GM12878 (cell line): ENCODE data around the gene HOXD11. TPM values are rescaled to one million over a fixed set of nuclear protein-coding genes. Genes with fewer than 3 reads are reported as not detected.

Experiments used
- ATAC-seq: fragments of 200-7000 bp; cut with Tn5 transposase; 3 replicates; pipeline ENCODE4 v1.9.1; 2020; ENCODE audit warnings: mild to moderate bottlenecking, moderate library complexity
- BruUV-seq: library from RNA; stranded (reverse); fragments of 400-500 nt; replicated peaks from 2 replicates; lab custom pipeline; 2021; lab: Mats Ljungman, UMichigan
- CTCF ChIA-PET: fragments of 300-600 bp; sonication (Branson Sonifier 250); formaldehyde crosslinking; extraction: SDS; loops from one replicate; lab custom pipeline; 2021; ENCODE audit warnings: inconsistent platforms; lab: Yijun Ruan, JAX
- POLR2A ChIA-PET: fragments of 350-600 bp; formaldehyde crosslinking; extraction: SDS; loops from one replicate; lab custom pipeline; 2021; ENCODE audit warnings: inconsistent platforms; lab: Charles Lee
- RAD21 ChIA-PET: fragments of 300-600 bp; sonication (Branson Sonifier 250); formaldehyde crosslinking; loops from one replicate; lab custom pipeline; 2023; ENCODE audit warnings: antibody characterized with exemption; ENCODE audit not compliant: unreplicated experiment; lab: Charles Lee
- SMC1A ChIA-PET: fragments of 300-600 bp; sonication (Branson Sonifier 250); formaldehyde crosslinking; loops from one replicate; lab custom pipeline; 2023; ENCODE audit not compliant: unreplicated experiment, uncharacterized antibody; lab: Charles Lee
- DNase-seq: peaks from one replicate; pipeline ENCODE4 v3.0.0-alpha.2; 2011; ENCODE audit warnings: low read depth, low spot score
- FAIRE-seq: peaks from 3 replicates; lab custom pipeline; 2011; peaks lifted over from hg19 to GRCh38; lab: Jason Lieb, UNC
- H2AFZ ChIP-seq: 2 replicates; pipeline ENCODE4 v1.6.0; 2011; ENCODE audit warnings: low read depth, low read length, control low read depth; ENCODE audit not compliant: control insufficient read depth
- H3K27ac ChIP-seq: 2 replicates; pipeline ENCODE4 v1.5.1; 2011; ENCODE audit warnings: control low read depth; ENCODE audit not compliant: control insufficient read depth, insufficient read depth
- H3K27me3 ChIP-seq, 2 experiments: replicated peaks in 1 of 2; 2 replicates each; pipeline versions ENCODE4 v1.6.0 to v1.6.1; 2011; ENCODE audit warnings: low read length in 1 of 2; ENCODE audit not compliant: control insufficient read depth in 2 of 2, insufficient read depth in 2 of 2
- H3K36me3 ChIP-seq, 2 experiments: 2 replicates each; pipeline ENCODE4 v1.5.1; 2011; ENCODE audit warnings: low read length in 1 of 2; ENCODE audit not compliant: control insufficient read depth in 2 of 2, insufficient read depth in 2 of 2
- H3K4me1 ChIP-seq: 2 replicates; pipeline ENCODE4 v1.6.1; 2011; ENCODE audit warnings: mild to moderate bottlenecking, low read length, moderate library complexity, mixed read lengths; ENCODE audit not compliant: control insufficient read depth, insufficient read depth
- H3K4me2 ChIP-seq: 2 replicates; pipeline ENCODE4 v1.6.0; 2011; ENCODE audit warnings: control low read depth; ENCODE audit not compliant: control insufficient read depth, insufficient read depth
- H3K4me3 ChIP-seq: fragments of 200-600 bp; sonication (generic); 2 replicates; pipeline ENCODE4 v1.5.1; 2016
- H3K79me2 ChIP-seq: 2 replicates; pipeline ENCODE4 v1.6.0; 2011; ENCODE audit warnings: low read length; ENCODE audit not compliant: control insufficient read depth, insufficient read depth
- H3K9ac ChIP-seq: 2 replicates; pipeline ENCODE4 v1.8.0; 2011; ENCODE audit warnings: low read length, control low read depth, mixed read lengths; ENCODE audit not compliant: control insufficient read depth, insufficient read depth
- H3K9me3 ChIP-seq: replicated peaks from 3 replicates; pipeline ENCODE4 v1.5.1; 2011; ENCODE audit warnings: mild to moderate bottlenecking, low read length; ENCODE audit not compliant: control insufficient read depth, insufficient read depth
- H4K20me1 ChIP-seq: 2 replicates; pipeline ENCODE4 v1.6.0; 2011; ENCODE audit not compliant: control insufficient read depth, insufficient read depth
- ATF7 ChIP-seq: fragments of 450-650 bp; IDR thresholded peaks from 2 replicates; pipeline ENCODE4 v1.6.1; 2016; ENCODE audit warnings: low read depth, mild to moderate bottlenecking
- BRCA1 ChIP-seq: IDR thresholded peaks from 2 replicates; pipeline ENCODE4 v1.6.1; 2011; ENCODE audit warnings: low read depth, low read length, improper control_type of control experiment
- CBFB ChIP-seq: IDR thresholded peaks from 2 replicates; pipeline ENCODE4 v1.6.1; 2016; ENCODE audit warnings: antibody characterized with exemption, low read depth
- CBX3 ChIP-seq: fragments of 200-600 bp; sonication (generic); IDR thresholded peaks from 2 replicates; pipeline ENCODE4 v1.6.1; 2016; ENCODE audit warnings: low read depth, borderline replicate concordance
- ESRRA ChIP-seq: IDR thresholded peaks from 2 replicates; pipeline ENCODE4 v1.6.1; 2012; ENCODE audit warnings: mild to moderate bottlenecking, low read length, improper control_type of control experiment
- FOXM1 ChIP-seq: IDR thresholded peaks from 2 replicates; pipeline ENCODE4 v1.6.1; 2012; ENCODE audit warnings: low read depth, mild to moderate bottlenecking, inconsistent platforms, low read length, moderate library complexity
- LARP7 ChIP-seq: fragments of 450-650 bp; IDR thresholded peaks from 2 replicates; pipeline ENCODE4 v1.6.1; 2017; ENCODE audit warnings: mild to moderate bottlenecking
- NBN ChIP-seq: fragments of 450-650 bp; IDR thresholded peaks from 2 replicates; pipeline ENCODE4 v1.6.1; 2016
- NFIC ChIP-seq: IDR thresholded peaks from 2 replicates; pipeline ENCODE4 v1.6.1; 2012; ENCODE audit warnings: low read depth, mild to moderate bottlenecking, inconsistent platforms, low read length, moderate library complexity
- POLR2AphosphoS5 ChIP-seq: IDR thresholded peaks from 2 replicates; pipeline ENCODE4 v1.6.1; 2011; ENCODE audit warnings: mild to moderate bottlenecking, low read length, inconsistent platforms
- YBX1 ChIP-seq: fragments of 450-650 bp; IDR thresholded peaks from 2 replicates; pipeline ENCODE4 v1.6.1; 2016; ENCODE audit warnings: antibody characterized with exemption
- YY1 ChIP-seq: IDR thresholded peaks from 2 replicates; pipeline ENCODE4 v1.6.1; 2011; ENCODE audit warnings: low read depth, mild to moderate bottlenecking, low read length
- ZBTB33 ChIP-seq: fragments of 450-650 bp; IDR thresholded peaks from 2 replicates; pipeline ENCODE4 v1.6.1; 2017; ENCODE audit warnings: mild to moderate bottlenecking
- WGBS: methylation state at CpG from one replicate; pipeline ENCODE4 v1.1.6; 2016; ENCODE audit warnings: low lambda C conversion rate; ENCODE audit not compliant: insufficient replicate concordance, insufficient coverage; ENCODE audit errors: missing lambda C conversion rate; 5-methylcytosine and 5-hydroxymethylcytosine counted together
- in situ Hi-C: fragments of 300-500 bp; cut with MboI; formaldehyde crosslinking; loops from 9 replicates; pipeline ENCODE4 v1.14.3; 2018; ENCODE audit warnings: mixed read lengths
- intact Hi-C: fragments of 100-400 bp; cut with micrococcal nuclease; formaldehyde crosslinking; loops from one replicate; pipeline ENCODE4 v1.14.2; 2022; ENCODE audit not compliant: unreplicated experiment
- polyA plus RNA-seq, 11 experiments: library from polyadenylated mRNA; depleted of rRNA in 4 of 11; unstranded in 6 of 11; stranded (reverse) in 5 of 11; fragments of >200 nt; fragmentation: Nextera tagmentation in 4 of 11; fragmentation: Illumina TruSeq in 1 of 11; extraction: Ambion mirVana in 4 of 11; extraction: Trizol in 1 of 11; gene quantifications; 1 replicate in 1 of 11; 2 replicates in 10 of 11; pipeline versions ENCODE4 v1.2.1 to v1.2.3, GENCODE V29; 2011 to 2016; ENCODE audit warnings: inconsistent platforms in 2 of 11, missing spikeins in 2 of 11, low read depth in 1 of 11
- total RNA-seq, 4 experiments: library from RNA; depleted of rRNA in 3 of 4; stranded (reverse); fragments of >200 nt in 3 of 4; fragmentation: Illumina TruSeq in 1 of 4; extraction: Trizol in 1 of 4; gene quantifications; 2 replicates each; pipeline versions ENCODE4 v1.2.1 to v1.2.3, GENCODE V29; 2013 to 2021
- TF ChIP-seq, protein P1 (sequence below): fragments of 450-650 bp; IDR thresholded peaks from 2 replicates; pipeline ENCODE4 v1.6.1; 2018; ENCODE audit warnings: mild to moderate bottlenecking, low read depth, moderate library complexity; ENCODE audit not compliant: partially characterized antibody

The HOXD11 gene
- total and polyA plus RNA-seq, 10 of the 15 experiments (the other 5 are each of a cell fraction or from before 2014, with no cell fraction given) = not detected

- TF ChIP-seq ZBTB33 = no peak
- no peak for TF ChIP-seq CBX3
- TF ChIP-seq ESRRA = no peak
Observed at GRCh38 chr2:176156301-176156806, 49.3 kb downstream of the HOXD11 start (continued).

DNA sequence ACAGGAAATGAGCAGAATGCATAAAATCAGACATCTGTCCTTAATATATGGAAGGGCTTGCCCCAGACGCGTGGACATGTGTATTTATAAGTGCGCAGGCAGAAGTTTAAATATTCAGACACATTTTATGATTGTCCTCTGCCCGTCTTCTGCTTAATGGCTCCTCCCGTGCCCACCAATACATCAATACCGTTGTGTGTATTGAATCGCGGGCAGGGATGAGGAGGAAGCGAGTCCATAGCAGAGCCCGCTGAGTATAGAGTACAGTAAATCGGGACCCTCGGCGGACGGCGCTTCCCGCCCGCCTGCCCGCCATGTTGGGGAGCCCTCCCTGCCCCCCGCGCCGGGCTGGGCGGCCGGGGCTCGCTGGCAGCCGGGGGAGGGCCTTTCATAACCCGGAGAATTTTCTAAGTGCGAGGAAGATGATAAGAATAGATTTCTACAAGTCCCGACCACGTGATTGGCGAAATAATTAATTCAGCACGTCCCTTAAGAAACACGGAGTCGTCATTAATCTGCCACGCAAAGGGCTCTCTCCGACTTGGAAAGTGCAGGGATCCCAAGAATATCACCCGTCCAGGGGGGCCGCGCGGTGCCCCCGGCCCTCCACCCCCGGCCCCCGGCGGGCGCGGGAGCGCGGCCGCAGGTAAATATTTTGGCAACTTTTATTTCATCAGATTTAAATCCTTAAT is 49.9 kb downstream of the HOXD11 start, which contains the start of gene HOXD3:
HOXD3 (plus strand) TSS at position 501 of the 692 bp plus-strand sequence. CDS start 11,808 bp downstream, outside the sequence.
- FAIRE-seq = no peak
- intact Hi-C loops (no loop called here), in situ Hi-C loops (no loop called here)
- no peaks in the 10 kb centered on the region for H3K4me1 ChIP-seq
- ChIA-PET SMC1A (no interaction called here), POLR2A (no interaction called here), RAD21 (no interaction called here), CTCF (no interaction called here)
- no peak within 1 kb of the TSS for H3K9ac ChIP-seq
- H4K20me1 ChIP-seq = no peaks in the 10 kb centered on the region
- H3K27me3 ChIP-seq = peaks cover 3 to 33% of the 10 kb centered on the region in 2 experiments
- H2AFZ ChIP-seq = no peak within 1 kb of the TSS
- ATAC-seq = no peak
- H3K4me3 ChIP-seq = no peak within 1 kb of the TSS
- H3K36me3 ChIP-seq = no peaks in the 10 kb centered on the region
- no peak for DNase-seq
- no peaks in the 10 kb centered on the region; the same call in 2 of the 3 replicates for H3K9me3 ChIP-seq
- H3K4me2 ChIP-seq = no peak within 1 kb of the TSS
- no peak for TF ChIP-seq ATF7
- no peak for TF ChIP-seq YY1
- TF ChIP-seq BRCA1 = no peak
- no peak for TF ChIP-seq LARP7
- no peak for TF ChIP-seq CBFB
- no peak for TF ChIP-seq NBN
- TF ChIP-seq FOXM1 = no peak
- TF ChIP-seq POLR2AphosphoS5 = no peak
- TF ChIP-seq NFIC = no peak
- TF ChIP-seq, protein P1, sequence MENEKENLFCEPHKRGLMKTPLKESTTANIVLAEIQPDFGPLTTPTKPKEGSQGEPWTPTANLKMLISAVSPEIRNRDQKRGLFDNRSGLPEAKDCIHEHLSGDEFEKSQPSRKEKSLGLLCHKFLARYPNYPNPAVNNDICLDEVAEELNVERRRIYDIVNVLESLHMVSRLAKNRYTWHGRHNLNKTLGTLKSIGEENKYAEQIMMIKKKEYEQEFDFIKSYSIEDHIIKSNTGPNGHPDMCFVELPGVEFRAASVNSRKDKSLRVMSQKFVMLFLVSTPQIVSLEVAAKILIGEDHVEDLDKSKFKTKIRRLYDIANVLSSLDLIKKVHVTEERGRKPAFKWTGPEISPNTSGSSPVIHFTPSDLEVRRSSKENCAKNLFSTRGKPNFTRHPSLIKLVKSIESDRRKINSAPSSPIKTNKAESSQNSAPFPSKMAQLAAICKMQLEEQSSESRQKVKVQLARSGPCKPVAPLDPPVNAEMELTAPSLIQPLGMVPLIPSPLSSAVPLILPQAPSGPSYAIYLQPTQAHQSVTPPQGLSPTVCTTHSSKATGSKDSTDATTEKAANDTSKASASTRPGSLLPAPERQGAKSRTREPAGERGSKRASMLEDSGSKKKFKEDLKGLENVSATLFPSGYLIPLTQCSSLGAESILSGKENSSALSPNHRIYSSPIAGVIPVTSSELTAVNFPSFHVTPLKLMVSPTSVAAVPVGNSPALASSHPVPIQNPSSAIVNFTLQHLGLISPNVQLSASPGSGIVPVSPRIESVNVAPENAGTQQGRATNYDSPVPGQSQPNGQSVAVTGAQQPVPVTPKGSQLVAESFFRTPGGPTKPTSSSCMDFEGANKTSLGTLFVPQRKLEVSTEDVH = no peak
- TF ChIP-seq YBX1 = no peak
- H3K79me2 ChIP-seq = no peaks in the 10 kb centered on the region
- WGBS = 31% methylated on average over 37 of the region's 48 CpGs
- H3K27ac ChIP-seq = no peak within 1 kb of the TSS
- BruUV-seq = no TSS peak
